Omental fat pad (tissue), 4 donors: ENCODE results near the gene SLC52A1. TPM values are rescaled to one million over a fixed set of nuclear protein-coding genes. Genes with fewer than 3 reads are reported as not detected.

Experiments used
- ATAC-seq: fragments of 150-250 bp; one replicate; pipeline ENCODE4 v1.9.1; 2016; ENCODE audit warnings: mild to moderate bottlenecking, moderate library complexity; ENCODE audit not compliant: low FRiP score
- DNase-seq: peaks from one replicate; pipeline ENCODE4 v3.0.0-alpha.2; 2019; ENCODE audit warnings: low spot score
- total RNA-seq, 4 donors: library from RNA; depleted of rRNA; stranded (reverse); fragments of >200 nt; gene quantifications; one replicate each; pipeline ENCODE4 v1.1.0, GENCODE V29; 2016
- TF ChIP-seq, protein P1 (sequence below), 3 donors: fragments of 450-650 bp; IDR thresholded peaks; one replicate each; pipeline ENCODE4 v1.5.1; 2016 to 2017; ENCODE audit warnings: antibody characterized with exemption in 3 of 3, mild to moderate bottlenecking in 3 of 3, moderate library complexity in 2 of 3

The SLC52A1 gene
- total RNA-seq, 4 donors from 2014 or later, result not detected

DNA sequence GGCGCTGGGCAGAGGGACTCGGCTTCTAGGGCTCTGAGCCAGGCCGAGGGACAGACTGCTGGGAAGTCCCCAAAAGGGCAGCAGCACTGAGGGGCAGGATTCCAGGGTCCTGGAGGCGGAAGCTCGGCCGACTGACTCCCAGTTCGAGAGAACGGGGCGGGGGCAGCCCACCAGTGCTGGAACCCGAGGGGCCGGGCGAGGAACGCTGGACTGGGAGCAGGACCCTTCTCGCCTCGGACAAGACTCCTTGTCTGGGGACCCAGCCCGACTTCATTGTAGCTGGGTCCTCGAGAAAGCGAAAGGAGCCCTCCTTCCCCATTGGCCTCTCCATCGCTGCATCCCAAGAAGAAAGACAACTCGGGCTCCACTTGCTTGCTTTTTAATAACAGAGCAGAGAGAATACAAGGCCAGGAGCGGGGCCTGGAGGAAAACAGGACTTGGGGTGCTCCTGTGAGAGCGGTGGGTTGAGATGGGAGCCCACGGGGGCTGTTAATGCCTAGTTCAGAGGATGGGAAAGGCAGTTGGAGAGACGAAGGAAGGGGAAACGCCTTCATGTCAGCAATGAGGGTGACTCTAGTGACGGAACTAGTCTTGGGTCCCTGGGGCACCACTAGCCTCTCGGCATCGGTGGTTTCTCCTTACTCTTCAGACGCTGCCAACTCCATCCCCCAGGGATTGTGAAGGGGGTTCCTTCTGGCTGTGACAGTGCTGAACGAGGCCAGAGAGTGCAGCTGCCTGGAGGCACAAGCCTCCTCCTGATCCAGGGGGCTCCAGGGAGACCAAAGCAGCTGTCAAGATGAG, 47.3 kb downstream of the SLC52A1 start:
- DNase-seq (no peak), ATAC-seq (peak; percentile 36)
- TF ChIP-seq, protein P1, sequence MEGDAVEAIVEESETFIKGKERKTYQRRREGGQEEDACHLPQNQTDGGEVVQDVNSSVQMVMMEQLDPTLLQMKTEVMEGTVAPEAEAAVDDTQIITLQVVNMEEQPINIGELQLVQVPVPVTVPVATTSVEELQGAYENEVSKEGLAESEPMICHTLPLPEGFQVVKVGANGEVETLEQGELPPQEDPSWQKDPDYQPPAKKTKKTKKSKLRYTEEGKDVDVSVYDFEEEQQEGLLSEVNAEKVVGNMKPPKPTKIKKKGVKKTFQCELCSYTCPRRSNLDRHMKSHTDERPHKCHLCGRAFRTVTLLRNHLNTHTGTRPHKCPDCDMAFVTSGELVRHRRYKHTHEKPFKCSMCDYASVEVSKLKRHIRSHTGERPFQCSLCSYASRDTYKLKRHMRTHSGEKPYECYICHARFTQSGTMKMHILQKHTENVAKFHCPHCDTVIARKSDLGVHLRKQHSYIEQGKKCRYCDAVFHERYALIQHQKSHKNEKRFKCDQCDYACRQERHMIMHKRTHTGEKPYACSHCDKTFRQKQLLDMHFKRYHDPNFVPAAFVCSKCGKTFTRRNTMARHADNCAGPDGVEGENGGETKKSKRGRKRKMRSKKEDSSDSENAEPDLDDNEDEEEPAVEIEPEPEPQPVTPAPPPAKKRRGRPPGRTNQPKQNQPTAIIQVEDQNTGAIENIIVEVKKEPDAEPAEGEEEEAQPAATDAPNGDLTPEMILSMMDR (IDR thresholded peaks at IDR 0.05), result no peak

DNA sequence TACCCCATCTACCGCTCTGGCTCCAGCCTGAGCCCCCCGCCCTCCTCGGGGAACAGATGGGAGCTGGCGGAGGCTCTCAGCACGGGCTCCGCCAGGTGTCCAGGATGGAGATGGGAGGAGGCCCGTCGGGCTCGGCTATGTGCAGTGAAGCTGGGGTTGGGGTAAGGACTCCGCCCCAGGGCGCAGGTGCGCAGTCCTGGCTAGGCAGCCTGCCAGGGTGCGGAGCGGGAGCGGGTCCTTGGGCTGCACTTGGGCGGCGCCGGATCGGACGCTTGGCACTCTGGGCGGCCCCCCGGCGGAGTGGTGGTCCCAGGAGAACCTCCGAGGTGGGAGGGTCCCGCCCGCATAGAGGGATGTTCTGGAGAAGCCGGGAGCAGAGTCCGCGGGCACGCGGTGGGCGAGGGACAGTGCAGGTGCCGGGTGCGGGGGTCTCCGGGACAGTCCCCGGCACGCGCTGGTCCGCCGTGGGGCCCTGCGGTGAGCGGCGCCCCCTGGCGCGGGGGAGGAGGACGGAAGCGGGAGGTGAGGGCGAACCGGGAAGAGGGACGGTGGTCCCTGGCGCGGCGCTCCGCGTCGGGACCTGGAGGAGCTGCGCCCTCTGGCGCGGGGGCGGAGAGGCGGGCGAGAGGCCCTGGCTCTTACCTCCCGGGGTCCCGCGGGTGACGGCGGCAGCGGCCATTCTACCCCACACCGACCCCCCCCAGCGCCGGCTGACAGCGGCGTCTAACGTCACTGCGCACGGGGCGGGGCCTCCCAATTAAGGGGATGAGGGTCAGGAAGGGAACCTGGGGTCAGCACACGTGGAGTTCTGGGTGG, 48.1 kb downstream of the SLC52A1 start, which contains the start of gene CAMTA2:
TSS of gene CAMTA2 (minus strand) at position 725 of the 816 bp plus-strand sequence. CDS start 1,453 bp downstream, outside the sequence.
- peak; percentile 86 for ATAC-seq

DNA sequence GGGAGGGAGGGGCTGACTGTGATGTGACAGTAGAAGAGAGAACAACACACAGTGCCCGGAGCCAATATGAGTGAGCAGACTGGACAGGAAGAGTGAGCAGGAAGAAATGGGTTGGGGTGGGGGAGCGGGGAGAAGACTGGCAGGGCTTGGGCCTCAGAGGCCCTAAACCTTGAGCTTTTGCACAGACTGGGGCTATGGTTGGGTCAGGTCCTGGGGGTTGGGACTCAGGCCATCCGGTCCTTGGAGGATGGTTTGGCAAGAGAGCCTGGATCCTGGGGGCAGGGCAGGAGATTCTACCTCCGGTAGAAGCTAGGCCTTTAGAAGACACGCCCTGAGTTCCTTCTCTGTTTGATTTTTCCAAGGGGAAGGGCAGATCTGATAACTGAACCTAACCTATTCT, 48.8 kb downstream of the SLC52A1 start:
- TF ChIP-seq, protein P1 (IDR thresholded peaks at IDR 0.05), result no peak
- ATAC-seq, result no peak
- DNase-seq, result no peak

More for the DNA sequence above, 48.1 kb downstream of the SLC52A1 start, which contains the start of gene CAMTA2:
- TF ChIP-seq, protein P1 (IDR thresholded peaks at IDR 0.05), result no peak
- DNase-seq, result peak; percentile 76

Other genes starting within 250 kb of the SLC52A1 start
- gene VMO1, start 249.1 kb downstream of the SLC52A1 start, total RNA-seq, result 10 to 100 TPM in 1 of 4 donors, 1 to 10 TPM in 3; 2.1 to 13.1 (median 8.4) TPM
- not detected for gene GLTPD2, start 246.5 kb downstream of the SLC52A1 start, total RNA-seq
- gene PSMB6, start 239.3 kb downstream of the SLC52A1 start, total RNA-seq, result 100 to 1,000 TPM; 109 to 164 (median 150) TPM
- 10 to 100 TPM; 20.8 to 29.2 (median 24.3) TPM for gene PLD2, start 228.3 kb downstream of the SLC52A1 start, total RNA-seq
- 10 to 100 TPM; 24.4 to 57.8 (median 31.9) TPM for gene MINK1, start 202.1 kb downstream of the SLC52A1 start, total RNA-seq
- 1 to 10 TPM in 3 of 4 donors, under 1 TPM in 1; 0.63 to 8.4 (median 3.3) TPM for gene C17orf107, start 135.9 kb downstream of the SLC52A1 start, total RNA-seq
- gene CHRNE, start 132.3 kb downstream of the SLC52A1 start, total RNA-seq, result 1 to 10 TPM in 3 of 4 donors, under 1 TPM in 1; 0.50 to 3.6 (median 1.5) TPM
- not detected for gene GP1BA, start 103.1 kb downstream of the SLC52A1 start, total RNA-seq
- 10 to 100 TPM; 38.9 to 74.2 (median 47.1) TPM for gene SLC25A11, start 95.4 kb downstream of the SLC52A1 start, total RNA-seq
- 10 to 100 TPM; 24.5 to 34.4 (median 32.0) TPM for gene RNF167, start 95.2 kb downstream of the SLC52A1 start, total RNA-seq
- 100 to 1,000 TPM; 444 to 699 (median 616) TPM for gene PFN1, start 86.9 kb downstream of the SLC52A1 start, total RNA-seq
- gene ENO3, start 84.3 kb downstream of the SLC52A1 start, total RNA-seq, result 1 to 10 TPM; 2.8 to 5.3 (median 3.3) TPM
- 10 to 100 TPM; 45.3 to 71.0 (median 47.5) TPM for gene SPAG7, start 67.6 kb downstream of the SLC52A1 start, total RNA-seq
- 10 to 100 TPM; 11.4 to 27.7 (median 21.4) TPM for gene CAMTA2, start 47.8 kb downstream of the SLC52A1 start, total RNA-seq
- gene INCA1, start 37.9 kb downstream of the SLC52A1 start, total RNA-seq, result 1 to 10 TPM in 3 of 4 donors, not detected in 1; 1.0 to 1.4 (median 1.3) TPM
- gene KIF1C, start 37.5 kb downstream of the SLC52A1 start, total RNA-seq, result 10 to 100 TPM; 64.5 to 92.5 (median 76.4) TPM
- 1 to 10 TPM; 3.1 to 6.6 (median 3.9) TPM for gene ZFP3, start 43.0 kb upstream of the SLC52A1 start, total RNA-seq
- 10 to 100 TPM in 1 of 4 donors, 1 to 10 TPM in 3; 3.8 to 14.3 (median 6.5) TPM for gene ZNF232, start 76.5 kb upstream of the SLC52A1 start, total RNA-seq
- 1 to 10 TPM in 1 of 4 donors, under 1 TPM in 2, not detected in 1; 0.06 to 3.8 (median 0.24) TPM for gene USP6, start 80.6 kb upstream of the SLC52A1 start, total RNA-seq
- gene ZNF594, start 156.4 kb upstream of the SLC52A1 start, total RNA-seq, result 10 to 100 TPM in 1 of 4 donors, 1 to 10 TPM in 3; 7.0 to 21.6 (median 8.9) TPM
- gene SCIMP, start 199.4 kb upstream of the SLC52A1 start, total RNA-seq, result 10 to 100 TPM in 1 of 4 donors, 1 to 10 TPM in 3; 4.1 to 10.4 (median 5.3) TPM
- gene RABEP1, start 246.9 kb upstream of the SLC52A1 start, total RNA-seq, result 10 to 100 TPM; 46.3 to 65.9 (median 55.8) TPM